ENCODE measurements around the gene TRPM5. TPM values are rescaled to one million over a fixed set of nuclear protein-coding genes. Genes with fewer than 3 reads are reported as not detected.

TRPM5 gene
- total and polyA plus RNA-seq, 2 experiments from 2014 or later = not detected

- H3K27me3 Mint-ChIP-seq (ENCODE audit: insufficient read depth, low read depth, poor library complexity) = peaks cover 59% of the 10 kb centered on the region
- no peaks in the 10 kb centered on the region for H3K9me2 ChIP-seq (ENCODE audit: insufficient read depth)
Measured at GRCh38 chr11:2450321-2451041, 6.2 kb upstream of the TRPM5 start.

More at GRCh38 chr11:2450321-2451041, 6.2 kb upstream of the TRPM5 start:
- Histone ChIP-seq H2AFZ (no peak overlapping the region), H3K4me3 (no peak overlapping the region), H3K27me3 (ENCODE audit: insufficient read depth) (peaks cover 61% of the 10 kb centered on the region), H3K27ac (ENCODE audit: low read depth) (no peak overlapping the region), H3K4me1 (ENCODE audit: insufficient read depth) (no peaks in the 10 kb centered on the region; the same call in 1 of the 2 replicates), H3F3A (replicated peaks; ENCODE audit: low read depth) (no peaks in the 10 kb centered on the region), H4K20me1 (replicated peaks; ENCODE audit: insufficient read depth) (no peaks in the 10 kb centered on the region), H3K36me3 (ENCODE audit: insufficient read depth) (no peaks in the 10 kb centered on the region), H3K4me2 (no peak overlapping the region), H3K79me2 (replicated peaks; ENCODE audit: insufficient read depth) (no peaks in the 10 kb centered on the region)
- ATAC-seq = no peak
- Mint-ChIP-seq H3K27ac (no peak overlapping the region), H3K4me1 (no peaks in the 10 kb centered on the region), H3K4me3 (no peak overlapping the region), H3K9me3 (no peaks in the 10 kb centered on the region), H3K36me3 (ENCODE audit: low read depth) (no peaks in the 10 kb centered on the region; the same call in 2 of the 3 replicates)
- TF ChIP-seq CREB1 (CRISPR knock-in tag; IDR thresholded peaks at IDR 0.05; ENCODE audit: low read depth) (no peak), NANOG (IDR thresholded peaks at IDR 0.05; ENCODE audit: borderline replicate concordance) (no peak), EZH2 (IDR thresholded peaks at IDR 0.05; ENCODE audit: low read depth, unreplicated experiment) (no peak), POLR2AphosphoS5 (IDR thresholded peaks at IDR 0.05; ENCODE audit: low read depth) (no peak), JUNB (IDR thresholded peaks at IDR 0.05; ENCODE audit: unreplicated experiment) (no peak), CTCF (conservative IDR thresholded peaks at IDR 0.05; ENCODE audit: low read depth in 2 of 2) (no peak), ZNF462 (CRISPR knock-in tag; IDR thresholded peaks at IDR 0.05) (no peak), ETS1 (IDR thresholded peaks at IDR 0.05) (no peak), STAT1 (IDR thresholded peaks at IDR 0.05; ENCODE audit: unreplicated experiment) (no peak), ZNF331 (CRISPR knock-in tag; IDR thresholded peaks at IDR 0.05; ENCODE audit: low read depth) (no peak), REST (IDR thresholded peaks at IDR 0.05; ENCODE audit: unreplicated experiment) (no peak), EZH2phosphoT487 (IDR thresholded peaks at IDR 0.05; ENCODE audit: unreplicated experiment) (no peak), ZNF114 (CRISPR knock-in tag; IDR thresholded peaks at IDR 0.05) (no peak)
- DNase-seq (ENCODE audit: low spot score) = no peak

Data from GM23338 (cell line).